TTC549 (cell line): ENCODE data around the gene LRTM2.

Experiments
- FAIRE-seq: peaks from 2 replicates; lab custom pipeline; 2012; peaks lifted over from hg19 to GRCh38; lab: Jason Lieb, UNC

LRTM2 gene

DNA sequence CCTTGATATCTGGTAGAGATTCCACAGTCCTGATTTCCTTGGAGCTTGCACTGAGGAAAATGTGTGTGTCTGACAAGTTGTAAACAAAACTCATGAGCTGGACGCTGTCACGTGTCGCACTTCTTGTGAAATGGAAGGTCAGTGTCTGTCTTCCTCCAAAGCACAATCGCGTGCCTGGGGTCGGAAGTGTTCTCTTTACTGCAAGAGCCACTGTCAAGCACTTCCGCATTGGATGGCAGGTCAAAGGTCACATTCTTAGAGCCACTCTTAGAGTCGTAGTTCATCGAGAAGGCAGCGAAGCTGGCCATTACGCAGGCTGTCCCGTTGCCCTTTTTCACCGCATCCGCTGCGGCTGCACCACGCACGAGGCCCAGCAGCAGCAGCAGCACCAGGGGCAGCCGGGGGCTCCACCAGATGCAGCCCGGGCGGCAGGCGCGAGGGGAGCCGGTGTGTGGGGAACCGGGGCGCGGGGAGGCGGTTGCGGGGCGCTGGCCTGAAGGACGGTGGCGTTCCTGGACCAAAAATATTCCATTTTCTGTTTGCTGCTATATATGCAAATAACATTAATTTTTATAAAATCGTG is 45.0 kb downstream of the LRTM2 start:
- no peak for FAIRE-seq

DNA sequence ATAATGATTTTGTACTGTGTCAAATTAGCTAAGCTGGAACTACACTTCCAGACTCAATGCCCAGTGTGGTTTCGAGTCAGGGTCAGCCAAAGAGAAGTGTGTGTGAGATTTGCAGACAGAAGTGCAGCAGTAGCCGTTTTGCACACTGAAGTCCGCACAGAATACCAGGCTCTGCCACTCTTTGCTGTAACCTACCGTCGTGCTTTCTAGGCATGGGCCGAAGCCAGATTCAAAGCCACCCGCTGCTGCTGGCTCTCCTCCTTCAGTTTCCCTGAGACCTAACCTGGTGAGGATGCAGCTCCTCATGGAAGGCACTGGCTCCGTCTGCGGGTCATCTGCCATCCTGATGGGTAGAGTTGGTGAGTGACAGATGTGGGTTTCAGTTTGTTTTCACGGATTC is 48.8 kb downstream of the LRTM2 start:
- FAIRE-seq, result no peak

DNA sequence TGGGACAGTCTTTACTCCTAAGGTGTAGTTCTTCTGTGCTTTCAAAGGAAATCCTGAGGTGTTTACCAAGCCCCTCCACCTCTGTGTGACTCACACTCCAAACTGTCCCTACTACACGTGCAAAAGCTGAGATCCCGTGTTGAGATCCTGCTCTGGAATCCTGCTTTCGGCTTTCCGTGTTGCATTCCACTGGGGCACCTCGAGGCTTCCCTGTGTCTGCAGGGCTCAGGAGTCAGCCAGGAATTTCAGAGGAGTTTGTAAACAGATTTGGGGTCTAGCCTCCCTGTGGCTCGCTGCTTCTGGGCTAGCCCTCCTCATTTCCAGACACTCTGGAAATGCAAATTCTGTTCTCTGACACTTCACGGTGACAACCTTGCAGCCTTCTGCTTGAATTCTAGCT is 49.7 kb downstream of the LRTM2 start:
- FAIRE-seq, result no peak

DNA sequence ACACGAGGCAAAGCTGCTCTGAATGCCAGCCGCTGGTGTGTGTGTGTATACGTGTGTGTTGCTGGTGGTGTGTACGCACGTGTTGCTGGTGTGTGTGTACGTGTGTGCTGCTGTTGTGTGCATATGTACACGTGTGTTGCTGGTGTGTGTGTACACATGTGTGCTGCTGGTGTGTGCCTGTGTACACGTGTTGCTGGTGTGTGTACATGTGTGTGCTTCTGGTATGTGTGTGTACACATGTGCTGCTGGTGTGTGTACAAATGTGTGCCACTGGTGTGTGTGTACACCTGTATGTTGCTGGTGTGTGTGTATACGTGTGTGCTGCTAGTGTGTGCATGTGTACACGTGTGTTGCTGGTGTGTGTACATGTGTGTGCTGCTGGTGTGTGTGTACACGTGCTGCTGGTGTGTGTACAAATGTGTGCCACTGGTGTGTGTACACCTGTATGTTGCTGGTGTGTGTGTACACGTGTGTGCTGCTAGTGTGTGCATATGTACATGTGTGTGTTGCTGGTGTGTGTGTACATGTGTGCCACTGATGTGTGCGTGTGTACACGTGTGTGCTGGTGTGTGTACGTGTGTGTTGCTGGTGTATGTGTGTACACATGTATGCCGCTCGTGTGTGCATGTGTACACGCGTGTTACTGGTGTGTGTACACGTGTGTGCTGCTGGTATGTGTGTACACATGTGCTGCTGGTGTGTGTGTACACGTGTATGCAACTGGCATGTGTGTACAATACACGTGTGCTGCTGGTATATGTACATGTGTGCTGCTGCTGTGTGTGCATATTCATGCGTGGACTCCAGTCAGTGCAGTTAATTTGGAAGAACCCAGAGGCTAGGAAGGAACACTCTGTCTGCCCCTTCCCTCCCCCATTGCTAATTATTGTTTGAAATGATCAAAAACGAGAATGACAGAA is 50.9 kb downstream of the LRTM2 start:
- FAIRE-seq, result no peak

DNA sequence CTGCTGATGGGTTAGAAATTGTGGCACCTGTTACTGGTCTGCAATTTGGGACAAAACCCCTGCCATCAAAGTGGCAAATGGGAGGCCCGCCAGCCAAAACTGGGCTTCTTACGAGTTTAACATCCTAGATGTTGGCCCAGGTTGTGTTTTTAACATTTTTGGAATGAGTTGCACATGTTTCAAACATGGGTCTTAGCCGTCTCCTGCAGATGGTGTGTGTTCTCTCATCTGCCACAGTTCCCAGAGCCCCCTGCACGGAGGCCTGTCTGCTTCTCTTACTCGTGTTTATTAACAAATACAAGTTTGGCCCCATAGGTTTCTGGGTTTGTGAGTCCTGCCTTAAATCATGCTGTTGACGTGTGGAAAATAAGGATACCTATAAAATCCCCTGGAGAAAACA is 51.6 kb downstream of the LRTM2 start:
- FAIRE-seq, result no peak

DNA sequence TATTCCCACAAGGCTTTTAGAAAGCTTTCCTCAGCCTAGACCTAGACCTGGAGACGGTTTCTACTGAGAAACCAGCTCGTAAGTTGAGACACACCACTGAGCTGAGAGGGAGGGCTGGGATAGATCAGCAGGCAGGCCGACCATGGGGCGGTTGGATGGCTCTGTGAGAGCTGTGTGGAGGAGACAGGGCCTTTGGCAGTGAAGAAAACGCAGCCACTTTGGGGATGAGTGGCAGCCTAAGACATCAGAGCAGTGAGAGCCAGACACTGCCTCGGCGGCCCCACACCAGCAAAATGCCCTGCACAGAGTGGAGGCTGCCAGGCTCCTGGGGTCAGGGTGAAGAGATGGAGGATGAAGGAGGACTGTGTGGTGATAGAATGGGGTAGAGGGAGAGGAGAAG is 52.1 kb downstream of the LRTM2 start:
- FAIRE-seq, result no peak

DNA sequence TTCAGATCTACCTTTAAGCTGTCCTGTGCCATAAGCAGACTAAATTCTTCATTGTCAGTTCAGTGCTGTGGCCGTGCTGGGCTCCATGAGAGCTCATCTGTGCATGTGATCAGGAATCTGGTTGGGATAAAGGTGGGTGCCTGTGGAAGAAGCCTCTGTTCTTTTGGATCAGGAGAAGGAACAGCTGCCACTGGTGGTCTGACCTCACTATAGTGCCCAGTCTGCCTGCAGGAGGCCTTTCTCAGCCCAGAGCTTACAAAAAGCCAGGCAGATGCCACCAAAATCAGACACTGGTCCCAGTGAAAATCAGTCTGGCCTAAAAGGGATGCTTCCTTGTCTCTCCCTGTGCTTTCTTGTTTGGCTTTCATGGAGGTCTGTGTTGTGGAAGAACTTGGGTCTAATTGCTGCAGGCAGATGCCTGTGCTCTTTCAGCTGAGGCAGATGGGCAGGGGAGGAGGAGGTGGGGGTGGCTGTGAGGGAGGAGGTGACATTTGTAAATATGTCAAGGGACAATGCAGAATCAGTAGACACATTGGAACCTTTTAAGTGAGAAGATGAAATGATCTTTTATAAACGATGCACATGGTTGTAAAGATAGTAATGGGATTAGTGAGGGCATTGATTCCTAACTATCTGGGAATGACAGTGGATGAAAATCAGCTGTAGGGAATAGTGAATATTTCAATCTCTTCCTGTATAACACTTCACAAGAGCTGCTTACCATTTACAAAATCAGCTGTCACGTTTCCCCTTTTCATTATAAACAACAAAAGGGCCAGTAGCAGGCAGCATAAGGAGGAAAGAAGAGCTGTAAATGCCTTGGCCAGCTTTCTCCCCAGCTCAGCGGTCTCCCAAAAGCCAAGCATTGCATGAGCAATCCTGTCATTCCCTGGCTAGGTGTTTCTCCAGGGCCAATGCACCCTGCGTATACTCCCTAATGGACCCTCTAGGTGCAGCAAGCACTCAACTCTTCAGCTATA is 53.5 kb downstream of the LRTM2 start:
- FAIRE-seq, result no peak

DNA sequence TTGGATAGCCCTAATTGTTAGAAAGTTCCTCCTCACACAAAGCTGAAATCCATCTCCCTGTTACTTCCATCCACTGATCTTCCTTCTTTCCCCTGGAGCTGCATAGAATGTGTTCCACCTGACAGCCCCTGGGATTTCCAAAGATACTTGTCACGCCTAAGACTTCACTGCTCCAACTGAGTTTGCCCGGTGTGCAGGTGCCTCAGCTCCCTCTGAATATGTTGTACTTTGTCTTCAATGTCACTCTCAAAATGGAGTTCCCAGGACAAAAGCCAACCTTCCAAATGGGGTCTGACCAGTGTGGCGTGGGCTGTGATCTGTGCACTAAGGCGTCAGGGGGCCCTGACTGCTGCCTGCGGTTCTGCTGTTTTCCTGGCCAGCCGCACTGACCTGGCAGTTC is 55.2 kb downstream of the LRTM2 start:
- no peak for FAIRE-seq

DNA sequence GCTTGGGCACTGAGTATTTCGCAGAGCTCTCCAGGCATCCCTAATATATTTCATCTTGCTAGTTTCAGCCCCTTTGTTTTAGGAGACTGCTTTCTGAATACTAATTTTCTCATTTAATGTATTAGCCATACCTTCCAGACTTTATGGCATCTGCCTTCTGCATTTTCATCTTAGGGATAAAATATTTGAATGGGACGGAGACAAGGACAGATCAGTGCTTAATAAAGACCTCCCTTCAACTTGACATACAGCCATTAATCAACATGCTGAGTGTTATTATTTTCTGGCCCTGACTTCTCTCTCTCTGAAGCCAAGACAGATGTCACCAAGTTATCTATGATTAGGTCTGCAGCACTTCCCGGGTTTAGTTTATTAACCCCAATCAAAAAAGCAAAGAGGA is 55.7 kb downstream of the LRTM2 start:
- FAIRE-seq, result no peak

DNA sequence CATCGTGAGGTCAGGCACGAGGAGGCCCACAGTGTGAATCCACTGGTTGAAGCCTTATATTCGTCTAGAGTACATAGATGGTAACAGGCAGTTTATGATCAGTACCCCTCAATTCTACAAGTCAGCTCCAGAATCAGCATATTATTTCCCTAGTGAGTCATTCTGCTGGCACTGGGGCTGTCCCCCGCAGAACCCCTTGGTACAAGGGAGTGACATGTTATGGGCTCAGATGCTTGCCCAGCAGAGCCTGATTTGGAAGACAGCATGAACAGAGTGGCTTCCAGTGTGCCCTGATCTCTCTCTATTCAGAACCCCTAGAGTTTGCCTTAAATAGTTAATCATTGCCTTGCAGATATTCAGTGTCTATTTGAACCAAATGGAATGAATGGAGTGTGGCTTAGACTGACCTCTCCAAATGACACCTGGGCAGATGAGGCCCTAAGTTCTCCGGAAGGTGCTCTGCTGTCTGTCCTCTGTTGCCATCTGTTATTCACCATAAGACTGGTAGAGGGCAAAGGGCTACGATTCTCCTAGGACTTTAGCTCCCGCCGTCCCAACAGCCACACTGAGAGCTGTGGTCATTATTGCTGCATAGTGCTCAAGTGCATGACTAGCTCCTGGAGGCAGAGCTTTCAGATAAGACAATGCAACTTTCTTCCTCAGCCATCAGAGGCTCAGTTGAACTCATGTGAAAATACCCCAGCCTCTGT is 57.0 kb downstream of the LRTM2 start:
- no peak for FAIRE-seq

DNA sequence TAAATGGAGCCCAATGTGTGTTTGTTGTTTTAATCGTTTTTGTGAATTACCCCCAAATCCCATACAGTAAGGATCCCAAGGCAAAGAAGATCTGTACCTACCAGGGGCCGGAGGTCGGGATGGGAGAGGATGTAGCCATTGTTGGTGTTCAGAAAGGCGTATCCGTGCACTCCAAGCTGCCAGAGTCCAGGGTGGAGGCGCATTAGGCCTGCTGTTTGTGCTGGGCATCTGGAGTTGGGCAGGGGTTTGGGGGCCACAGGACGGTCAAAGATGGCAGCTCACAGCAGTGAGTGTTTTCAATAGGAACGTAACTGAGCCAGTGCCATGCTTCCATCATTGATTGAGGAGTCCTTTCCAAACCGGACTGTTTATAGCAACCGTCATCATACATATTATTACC is 57.8 kb downstream of the LRTM2 start:
- FAIRE-seq, result no peak

DNA sequence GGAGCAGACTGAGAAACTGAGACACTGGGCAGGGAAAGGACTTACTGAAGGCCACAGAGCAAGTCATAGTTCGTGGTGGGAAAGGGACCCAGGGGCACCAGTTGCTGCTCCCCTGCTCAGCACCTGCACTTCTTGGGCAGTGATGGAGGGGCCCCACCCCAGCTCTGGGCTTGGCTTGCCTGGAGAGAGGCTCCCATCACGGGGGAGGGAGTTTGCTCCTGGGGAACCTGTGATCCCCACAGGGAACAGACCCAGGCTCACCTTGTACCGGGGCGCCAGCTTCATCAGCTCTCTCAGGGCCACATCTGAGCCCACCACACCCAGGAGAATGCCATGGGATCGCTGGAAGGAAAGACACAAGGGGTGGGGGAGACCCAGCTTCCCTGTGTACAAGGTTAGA is 58.3 kb downstream of the LRTM2 start:
- no peak for FAIRE-seq

DNA sequence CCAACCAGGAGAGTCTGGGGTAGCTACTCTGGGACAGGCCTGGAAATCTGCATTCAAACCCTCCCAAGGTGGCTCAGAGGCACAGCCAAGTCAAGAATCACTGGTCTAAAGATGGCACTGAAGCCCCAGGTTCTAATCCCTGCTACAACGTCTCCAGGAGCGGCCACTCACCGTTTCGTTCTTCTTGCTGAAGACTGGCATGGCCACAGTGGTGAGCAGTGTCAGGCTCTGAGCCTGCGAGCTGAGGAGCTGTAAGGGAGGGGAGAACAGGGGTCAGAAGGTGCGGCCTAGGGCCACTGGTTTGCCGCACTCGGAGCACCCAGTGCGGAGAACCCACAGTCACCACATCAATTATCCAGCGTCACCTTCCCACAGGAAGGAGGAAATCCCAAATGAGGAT is 59.3 kb downstream of the LRTM2 start:
- no peak for FAIRE-seq

DNA sequence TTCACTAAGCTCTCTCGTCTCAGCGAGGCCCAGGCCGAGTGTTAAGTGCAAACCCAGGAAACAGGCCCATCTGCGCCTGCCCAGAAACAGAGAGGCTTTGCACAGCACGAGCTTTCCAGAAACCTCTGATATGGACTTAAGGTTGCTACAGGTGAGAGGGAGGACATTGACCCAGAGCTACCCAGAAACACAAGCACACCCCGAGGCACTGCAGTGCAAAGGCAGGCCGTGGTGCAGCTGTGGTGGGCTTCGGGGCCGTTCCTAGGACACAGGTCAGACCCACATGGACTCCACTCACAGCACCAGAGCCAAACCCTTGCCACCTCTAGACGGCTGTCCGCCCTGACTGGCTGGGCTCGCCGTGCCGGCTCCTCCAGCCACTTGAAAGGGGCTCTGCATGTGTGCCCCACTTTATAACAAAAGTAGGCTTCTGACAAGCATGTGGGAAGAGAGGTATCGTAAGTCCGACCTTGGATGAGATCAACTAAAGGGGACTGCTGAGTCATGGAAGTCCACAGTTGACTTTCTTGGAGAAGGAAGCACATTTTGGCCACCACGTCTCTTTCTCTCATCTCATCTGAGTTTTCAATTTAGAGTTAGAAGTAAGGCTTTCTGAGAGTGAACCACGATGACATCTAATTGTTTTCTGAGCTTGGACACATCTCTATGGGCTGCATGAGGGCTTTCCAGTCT is 59.9 kb downstream of the LRTM2 start:
- FAIRE-seq, result no peak

DNA sequence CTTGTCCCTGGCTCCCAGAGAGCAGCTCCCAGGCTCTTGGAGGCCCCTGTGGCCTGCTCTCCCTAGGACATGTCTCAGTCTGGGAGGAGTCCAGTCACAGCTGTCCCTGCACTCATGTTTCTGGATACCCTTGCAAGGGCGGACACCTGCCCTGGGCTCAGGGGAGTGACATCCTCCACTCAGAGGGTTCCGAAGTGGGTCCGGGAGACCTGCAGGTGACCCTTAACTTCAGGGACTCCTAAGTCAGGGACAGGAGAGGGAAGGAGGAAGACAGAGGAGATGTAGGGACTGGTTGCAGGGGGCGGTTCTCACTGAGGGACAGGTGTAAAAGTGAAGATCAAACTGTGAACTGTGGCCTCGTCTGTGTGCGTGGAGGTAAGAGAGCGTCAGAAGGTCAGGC is 60.5 kb downstream of the LRTM2 start:
- FAIRE-seq, result no peak

DNA sequence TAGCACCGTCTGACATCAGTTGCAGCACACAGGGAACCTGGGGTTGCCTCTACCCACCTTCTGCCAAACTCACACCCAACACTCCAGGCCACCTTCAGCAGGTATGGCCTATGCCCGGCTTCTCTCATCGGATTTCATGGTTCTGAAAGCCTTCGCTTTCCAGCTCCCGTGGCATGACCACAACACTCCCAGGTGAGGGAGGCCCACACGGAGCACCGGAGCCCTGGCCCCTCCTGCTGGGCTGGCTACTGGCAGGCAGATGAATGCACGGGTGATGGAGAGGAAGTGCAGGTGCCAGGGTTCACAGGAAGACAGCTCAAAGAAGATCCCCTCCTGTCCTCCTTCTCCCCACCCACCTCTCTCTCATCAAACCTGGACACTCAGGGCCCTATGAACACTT is 60.9 kb downstream of the LRTM2 start:
- FAIRE-seq, result no peak

DNA sequence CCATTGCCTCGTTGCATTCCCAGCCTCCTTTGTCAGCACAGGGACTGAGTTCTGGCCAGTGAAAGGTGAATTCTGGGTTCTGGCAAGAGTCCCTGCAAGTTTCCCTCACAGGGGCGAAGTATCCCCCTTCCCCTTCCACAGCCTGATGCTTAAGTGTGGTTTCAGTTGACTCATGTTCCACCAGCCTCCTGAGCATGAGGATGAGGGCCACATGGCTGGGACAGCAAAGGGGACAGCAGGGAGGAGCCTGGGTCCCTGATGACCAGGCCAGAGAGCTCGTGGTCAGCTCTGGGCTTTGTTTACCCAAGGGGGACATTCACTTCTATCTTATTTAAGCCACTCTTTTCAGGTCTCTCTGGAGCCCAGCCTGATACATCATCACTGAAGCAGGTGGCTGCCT is 61.6 kb downstream of the LRTM2 start:
- FAIRE-seq, result no peak

DNA sequence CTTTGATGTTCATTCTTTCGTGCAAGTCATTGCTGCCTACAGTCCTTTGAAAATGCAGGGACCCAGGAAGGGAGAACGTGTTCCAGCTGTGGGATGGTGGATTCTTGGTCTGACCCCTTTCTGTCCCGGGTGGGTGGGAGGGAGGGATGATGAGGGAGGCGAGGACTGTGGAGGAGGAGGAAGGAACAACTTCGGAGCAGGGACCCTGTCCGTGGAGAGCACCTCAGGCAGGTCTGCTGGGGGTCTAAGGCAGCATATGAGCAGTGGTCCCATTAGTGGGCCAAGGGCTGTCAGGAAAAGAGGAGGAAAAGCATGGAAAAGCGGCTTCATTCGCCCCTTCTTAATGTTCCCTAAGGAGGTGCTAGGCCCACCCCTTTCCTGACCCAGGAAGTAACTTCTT is 62.0 kb downstream of the LRTM2 start:
- FAIRE-seq, result no peak

DNA sequence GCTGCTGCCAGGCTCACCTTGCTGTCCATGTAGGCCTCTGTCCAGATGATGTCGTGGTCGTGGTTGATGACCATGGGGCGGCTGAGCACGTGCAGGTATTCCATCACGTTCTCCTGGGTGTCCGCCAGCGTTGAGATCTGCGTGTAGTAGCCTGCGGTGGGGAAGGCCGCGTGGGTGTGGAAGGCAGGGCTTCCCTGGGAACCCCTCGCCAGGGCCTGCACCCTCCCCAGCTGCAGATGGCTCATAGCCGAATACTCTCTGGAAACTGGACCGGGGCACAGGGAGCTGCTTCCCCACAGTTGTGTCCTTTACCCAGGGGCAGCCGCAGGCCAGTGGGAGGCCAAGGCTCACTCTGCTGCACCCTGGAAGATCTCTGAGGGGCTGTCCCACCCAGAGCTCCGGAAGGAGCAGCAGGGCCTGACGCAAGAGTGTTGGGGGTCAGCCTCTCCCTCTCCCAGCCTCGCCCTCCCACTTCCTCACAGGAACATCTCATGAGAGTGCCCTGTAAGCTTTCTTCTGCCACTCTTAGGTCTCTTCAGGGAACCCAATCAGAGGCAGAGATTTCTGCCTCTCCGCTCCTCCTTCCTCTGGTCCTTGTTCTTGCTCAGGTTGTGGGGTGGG is 62.6 kb downstream of the LRTM2 start:
- FAIRE-seq, result no peak

DNA sequence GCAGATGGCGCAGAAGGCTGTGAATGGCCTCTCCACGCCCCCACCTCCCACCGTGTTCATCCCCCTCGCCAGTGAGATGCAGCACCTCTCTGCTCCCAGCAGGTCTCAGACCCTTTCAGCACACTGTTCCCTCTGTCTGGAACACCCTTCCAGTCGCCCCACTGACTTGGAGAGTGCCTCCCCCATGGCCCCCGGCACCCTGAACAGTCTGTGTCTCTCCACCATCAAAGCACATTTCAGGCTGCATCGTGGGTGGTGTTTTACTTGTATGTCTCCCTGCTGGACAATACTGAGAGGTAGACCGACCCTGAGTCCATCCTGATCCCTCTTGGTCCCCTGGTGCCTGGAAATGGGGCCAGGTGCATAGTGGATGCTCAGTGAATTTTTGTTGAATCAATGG is 63.1 kb downstream of the LRTM2 start:
- no peak for FAIRE-seq

DNA sequence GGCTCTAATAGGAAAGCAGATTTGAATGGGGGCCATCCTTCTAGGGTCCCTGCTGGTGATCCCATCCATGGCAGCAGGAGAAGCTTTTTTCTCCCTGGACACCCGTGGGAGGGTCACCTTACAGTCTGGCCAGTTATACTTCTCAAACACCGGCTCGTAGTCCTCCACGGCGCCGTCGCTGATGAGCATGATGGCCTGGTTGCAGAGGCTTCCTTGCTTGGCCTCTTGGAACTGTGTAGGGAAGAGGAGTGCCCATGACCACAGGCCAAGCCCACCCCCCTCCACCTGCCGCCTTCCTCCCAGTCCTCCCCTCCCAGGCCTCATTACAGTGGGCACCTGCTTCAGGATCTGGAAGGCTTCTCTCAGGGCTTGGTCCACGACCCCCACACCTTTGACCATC is 64.3 kb downstream of the LRTM2 start:
- no peak for FAIRE-seq
